A673 (cell line): Measurements from ENCODE around the gene PA2G4. TPM values are rescaled to one million over a fixed set of nuclear protein-coding genes. Genes with fewer than 3 reads are reported as not detected.
A peak's percentile ranks its signal among the peaks of the same experiment; 100 is the strongest.

Experiments
- BruUV-seq: library from RNA; stranded (reverse); fragments of 400-500 nt; replicated peaks from 2 replicates; lab custom pipeline; 2021; lab: Mats Ljungman, UMichigan
- CTCF ChIA-PET: fragments of 300-600 bp; sonication (Branson Sonifier 250); formaldehyde crosslinking; loops from one replicate; lab custom pipeline; 2022; ENCODE audit warnings: antibody characterized with exemption; lab: Charles Lee
- POLR2A ChIA-PET: fragments of 300-600 bp; sonication (Branson Sonifier 250); formaldehyde crosslinking; loops from one replicate; lab custom pipeline; 2022; ENCODE audit warnings: antibody characterized with exemption; ENCODE audit not compliant: low non-redundant PET; lab: Charles Lee
- DNase-seq: peaks from one replicate; pipeline ENCODE4 v3.0.0-alpha.2; 2015; ENCODE audit warnings: low spot score
- H3K27ac ChIP-seq: fragments of 200-600 bp; sonication (generic); 2 replicates; pipeline ENCODE4 v1.5.1; 2016; ENCODE audit warnings: mixed run types, low read depth, mild to moderate bottlenecking, mixed read lengths, antibody characterized with exemption, low read length; ENCODE audit not compliant: poor library complexity, severe bottlenecking
- H3K27me3 ChIP-seq: fragments of 200-600 bp; sonication (generic); replicated peaks from 2 replicates; pipeline ENCODE4 v1.6.1; 2017; ENCODE audit warnings: mixed run types, low read depth, mild to moderate bottlenecking, mixed read lengths, antibody characterized with exemption, low read length; ENCODE audit not compliant: insufficient read depth, poor library complexity
- H3K36me3 ChIP-seq: fragments of 200-600 bp; sonication (generic); 2 replicates; pipeline ENCODE4 v1.6.1; 2016; ENCODE audit warnings: mixed run types, mild to moderate bottlenecking, mixed read lengths, antibody characterized with exemption, low read length; ENCODE audit not compliant: insufficient read depth, poor library complexity, severe bottlenecking
- H3K4me1 ChIP-seq: fragments of 200-600 bp; sonication (generic); 2 replicates; pipeline ENCODE4 v1.6.1; 2017; ENCODE audit warnings: mixed run types, mild to moderate bottlenecking, mixed read lengths, antibody characterized with exemption, low read length; ENCODE audit not compliant: insufficient read depth, poor library complexity, severe bottlenecking
- H3K4me3 ChIP-seq: fragments of 200-600 bp; sonication (generic); 2 replicates; pipeline ENCODE4 v1.5.1; 2016; ENCODE audit warnings: low read depth, mixed run types, mild to moderate bottlenecking, mixed read lengths, low read length; ENCODE audit not compliant: poor library complexity, severe bottlenecking
- H3K9me3 ChIP-seq: fragments of 200-600 bp; sonication (generic); 2 replicates; pipeline ENCODE4 v1.6.1; 2016; ENCODE audit warnings: mixed run types, low read depth, mild to moderate bottlenecking, mixed read lengths, antibody characterized with exemption, low read length; ENCODE audit not compliant: poor library complexity, severe bottlenecking
- CTCF ChIP-seq: fragments of 300-800, 200-600 bp; sonication (generic); conservative IDR thresholded peaks from 2 replicates; pipeline ENCODE4 v1.5.1; 2017; ENCODE audit warnings: low read depth, mild to moderate bottlenecking, antibody characterized with exemption, low read length, moderate library complexity, mixed read lengths
- EZH2 ChIP-seq: fragments of 200-600 bp; sonication (generic); IDR thresholded peaks from 2 replicates; pipeline ENCODE4 v1.6.1; 2017; ENCODE audit warnings: borderline replicate concordance, low read depth, mild to moderate bottlenecking, mixed read lengths, antibody characterized with exemption, low read length; ENCODE audit not compliant: poor library complexity, severe bottlenecking
- intact Hi-C: fragments of 100-400 bp; cut with micrococcal nuclease; formaldehyde crosslinking; loops from one replicate; pipeline ENCODE4 v1.10.0; 2022; ENCODE audit not compliant: unreplicated experiment
- total RNA-seq: library from RNA; stranded (reverse); gene quantifications from 2 replicates; pipeline ENCODE4 v1.2.3, GENCODE V29; 2021

Gene PA2G4
- total RNA-seq, 1 experiment from 2014 or later: 327 TPM

GRCh38 chr12:56152756-56153677 is 48.7 kb downstream of the PA2G4 start:
- H3K9me3 ChIP-seq: no peaks in the 10 kb centered on the region
- peak overlapping the region; percentile 79 for H3K27ac ChIP-seq
- TF ChIP-seq EZH2 (no peak), CTCF (no peak)
- POLR2A ChIA-PET: no interaction called here
- H3K4me1 ChIP-seq: peaks cover 20% of the 10 kb centered on the region
- peak overlapping the region; percentile 56 for H3K4me3 ChIP-seq
- CTCF ChIA-PET: no interaction called here
- H3K36me3 ChIP-seq: no peaks in the 10 kb centered on the region
- TSS peak; percentile 85 for BruUV-seq
- intact Hi-C loops: no loop called here
- no peak for DNase-seq
- no peaks in the 10 kb centered on the region for H3K27me3 ChIP-seq

GRCh38 chr12:56153678-56154065 is 49.3 kb downstream of the PA2G4 start:
- TF ChIP-seq EZH2: no peak
- no peak for TF ChIP-seq CTCF
- POLR2A ChIA-PET: no interaction called here
- Histone ChIP-seq H3K4me1 (peaks cover 20% of the 10 kb centered on the region), H3K27me3 (no peaks in the 10 kb centered on the region), H3K36me3 (no peaks in the 10 kb centered on the region), H3K4me3 (peak overlapping the region; percentile 56), H3K27ac (peak overlapping the region; percentile 79), H3K9me3 (no peaks in the 10 kb centered on the region)
- no peak for DNase-seq
- CTCF ChIA-PET: no interaction called here
- no TSS peak for BruUV-seq
- intact Hi-C loops: no loop called here

- TF ChIP-seq CTCF (no peak), EZH2 (no peak)
- Histone ChIP-seq H3K36me3 (peaks cover 2% of the 10 kb centered on the region), H3K27me3 (no peaks in the 10 kb centered on the region), H3K4me3 (no peak overlapping the region), H3K27ac (no peak overlapping the region), H3K9me3 (no peaks in the 10 kb centered on the region), H3K4me1 (peaks cover 20% of the 10 kb centered on the region)
- DNase-seq: no peak
- intact Hi-C loops: no loop called here
- ChIA-PET POLR2A (no interaction called here), CTCF (interaction anchor here (1.4 kb wide), 1 partner anchor 35 kb away, joined by 5 read pairs; the partner anchor contains the start of gene SMARCC2)
- BruUV-seq: no TSS peak
These were observed 50.0 kb downstream of the PA2G4 start for GRCh38 chr12:56154246-56154771.
